HepG2 (cell line): ENCODE data around the gene PLA2G2A.

Source experiments
- ZNF230 ChIP-seq: sonication (generic); formaldehyde crosslinking; IDR thresholded peaks from 2 replicates; pipeline ENCODE4 v1.4.0; 2020; ENCODE audit warnings: mild to moderate bottlenecking, missing genetic modification reagents
- TF ChIP-seq, protein P1 (sequence below): sonication (generic); formaldehyde crosslinking; conservative IDR thresholded peaks from 2 replicates; pipeline ENCODE4 v1.4.0; 2020; ENCODE audit warnings: missing genetic modification reagents

DNA sequence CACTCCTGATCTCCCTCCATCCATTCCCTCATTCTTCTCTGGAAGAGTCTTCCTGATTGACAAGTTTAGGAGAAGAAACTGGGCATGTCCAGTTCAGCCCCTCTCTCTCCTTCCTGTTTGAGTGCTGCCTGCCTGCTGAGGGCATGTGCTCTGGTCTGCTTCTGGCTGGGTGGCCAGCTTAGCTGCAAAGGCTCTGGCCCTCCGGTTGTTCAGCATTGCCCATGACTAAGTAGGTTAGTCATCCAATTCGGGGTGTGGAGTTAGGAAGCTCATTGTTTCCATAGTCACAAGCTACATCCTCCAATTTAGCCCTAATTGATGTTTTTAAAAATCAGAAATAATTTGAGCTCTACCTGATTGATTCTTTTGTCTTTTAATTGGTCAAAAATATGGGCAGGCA, 30.4 kb downstream of the PLA2G2A start:
- TF ChIP-seq ZNF230 (CRISPR knock-in tag), result no peak
- TF ChIP-seq, protein P1, sequence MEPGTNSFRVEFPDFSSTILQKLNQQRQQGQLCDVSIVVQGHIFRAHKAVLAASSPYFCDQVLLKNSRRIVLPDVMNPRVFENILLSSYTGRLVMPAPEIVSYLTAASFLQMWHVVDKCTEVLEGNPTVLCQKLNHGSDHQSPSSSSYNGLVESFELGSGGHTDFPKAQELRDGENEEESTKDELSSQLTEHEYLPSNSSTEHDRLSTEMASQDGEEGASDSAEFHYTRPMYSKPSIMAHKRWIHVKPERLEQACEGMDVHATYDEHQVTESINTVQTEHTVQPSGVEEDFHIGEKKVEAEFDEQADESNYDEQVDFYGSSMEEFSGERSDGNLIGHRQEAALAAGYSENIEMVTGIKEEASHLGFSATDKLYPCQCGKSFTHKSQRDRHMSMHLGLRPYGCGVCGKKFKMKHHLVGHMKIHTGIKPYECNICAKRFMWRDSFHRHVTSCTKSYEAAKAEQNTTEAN (CRISPR knock-in tag), result no peak
